Measurements from ENCODE around the gene TMEM132C. TPM values are rescaled to one million over a fixed set of nuclear protein-coding genes. Genes with fewer than 3 reads are reported as not detected.

Gene TMEM132C
- total and polyA plus RNA-seq, 2 donors (not counting 1 experiment from before 2014, with no cell fraction given) = not detected

DNA sequence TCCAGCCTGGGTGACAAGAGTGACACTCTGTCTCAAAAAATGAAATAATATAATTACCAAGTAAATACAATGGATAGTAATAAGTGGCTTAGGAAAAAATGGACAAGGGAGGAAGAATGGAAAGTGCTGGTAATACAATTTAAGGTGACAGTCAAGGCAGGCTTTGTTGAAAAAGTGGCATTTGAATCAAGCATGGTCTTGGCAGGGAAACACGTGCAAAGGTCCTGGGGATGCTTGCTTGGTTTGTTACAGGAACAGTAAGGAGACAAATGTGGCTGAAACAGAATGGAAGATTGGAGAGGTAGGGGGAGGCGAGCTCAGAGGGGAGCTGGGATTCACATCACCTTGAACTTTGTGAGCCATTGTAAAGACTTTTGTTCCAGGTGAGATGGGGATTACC is 153.2 kb downstream of the TMEM132C start:
- Histone ChIP-seq H3K36me3 (replicated peaks in 1 of 2; ENCODE audit: control extremely low read depth in 1 of 2, control insufficient read depth in 1 of 2, extremely low read depth in 1 of 2, insufficient read depth in 2 of 2, low read length in 1 of 2) (no peaks in the 10 kb centered on the region), H3K79me2 (ENCODE audit: control insufficient read depth, insufficient read depth, low read length) (no peaks in the 10 kb centered on the region), H3K9me3 (ENCODE audit: control extremely low read depth in 1 of 3, control insufficient read depth in 2 of 3, insufficient read depth in 1 of 3, low read length in 2 of 3) (peaks cover 0 to 5% (median 0%) of the 10 kb centered on the region in 3 donors), H3K27ac (ENCODE audit: low read length in 2 of 2) (no peak overlapping the region), H3K9ac (ENCODE audit: low read length) (no peak overlapping the region), H2AFZ (ENCODE audit: insufficient read depth, low read depth, low read length, poor library complexity, severe bottlenecking) (no peak overlapping the region), H3K4me3 (ENCODE audit: control extremely low read depth in 1 of 5, extremely low read depth in 1 of 5, insufficient read depth in 1 of 5, low read depth in 2 of 5, low read length in 4 of 5) (no peak overlapping the region), H3K4me1 (ENCODE audit: control insufficient read depth in 2 of 2, insufficient read depth in 2 of 2, low read length in 2 of 2) (no peaks in the 10 kb centered on the region), H4K20me1 (ENCODE audit: control insufficient read depth, insufficient read depth, low read length, poor library complexity, severe bottlenecking) (no peaks in the 10 kb centered on the region), H3K4me2 (replicated peaks; ENCODE audit: low read depth, low read length, poor library complexity, severe bottlenecking) (no peak overlapping the region), H3K27me3 (replicated peaks in 1 of 4; ENCODE audit: control extremely low read depth in 1 of 4, control insufficient read depth in 3 of 4, insufficient read depth in 4 of 4, low read length in 3 of 4) (no peaks in the 10 kb centered on the region)
- no peak overlapping the region for H3K4me3 Mint-ChIP-seq
- DNase-seq = no peak
- no peaks in the 10 kb centered on the region for H3K4me1 Mint-ChIP-seq
- TF ChIP-seq EZH2 (IDR thresholded peaks at IDR 0.05; ENCODE audit: borderline replicate concordance, insufficient read depth, low read depth, low read length, poor library complexity, severe bottlenecking) = no peak
- TF ChIP-seq, protein P1, sequence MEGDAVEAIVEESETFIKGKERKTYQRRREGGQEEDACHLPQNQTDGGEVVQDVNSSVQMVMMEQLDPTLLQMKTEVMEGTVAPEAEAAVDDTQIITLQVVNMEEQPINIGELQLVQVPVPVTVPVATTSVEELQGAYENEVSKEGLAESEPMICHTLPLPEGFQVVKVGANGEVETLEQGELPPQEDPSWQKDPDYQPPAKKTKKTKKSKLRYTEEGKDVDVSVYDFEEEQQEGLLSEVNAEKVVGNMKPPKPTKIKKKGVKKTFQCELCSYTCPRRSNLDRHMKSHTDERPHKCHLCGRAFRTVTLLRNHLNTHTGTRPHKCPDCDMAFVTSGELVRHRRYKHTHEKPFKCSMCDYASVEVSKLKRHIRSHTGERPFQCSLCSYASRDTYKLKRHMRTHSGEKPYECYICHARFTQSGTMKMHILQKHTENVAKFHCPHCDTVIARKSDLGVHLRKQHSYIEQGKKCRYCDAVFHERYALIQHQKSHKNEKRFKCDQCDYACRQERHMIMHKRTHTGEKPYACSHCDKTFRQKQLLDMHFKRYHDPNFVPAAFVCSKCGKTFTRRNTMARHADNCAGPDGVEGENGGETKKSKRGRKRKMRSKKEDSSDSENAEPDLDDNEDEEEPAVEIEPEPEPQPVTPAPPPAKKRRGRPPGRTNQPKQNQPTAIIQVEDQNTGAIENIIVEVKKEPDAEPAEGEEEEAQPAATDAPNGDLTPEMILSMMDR (IDR thresholded peaks at IDR 0.05) = no peak
- H3K27ac Mint-ChIP-seq = no peak overlapping the region
- no peak for ATAC-seq (ENCODE audit: low read depth)
- CTCF ChIA-PET = no interaction called here
- intact Hi-C loops (cut with micrococcal nuclease) = no loop called here
- 95% methylated on average over 2 of the region's 2 CpGs for WGBS (ENCODE audit: insufficient coverage)
- H3K9me3 Mint-ChIP-seq (ENCODE audit: insufficient read depth) = peaks cover 3% of the 10 kb centered on the region
- POLR2A ChIA-PET = no interaction called here
- H3K27me3 Mint-ChIP-seq = no peaks in the 10 kb centered on the region

DNA sequence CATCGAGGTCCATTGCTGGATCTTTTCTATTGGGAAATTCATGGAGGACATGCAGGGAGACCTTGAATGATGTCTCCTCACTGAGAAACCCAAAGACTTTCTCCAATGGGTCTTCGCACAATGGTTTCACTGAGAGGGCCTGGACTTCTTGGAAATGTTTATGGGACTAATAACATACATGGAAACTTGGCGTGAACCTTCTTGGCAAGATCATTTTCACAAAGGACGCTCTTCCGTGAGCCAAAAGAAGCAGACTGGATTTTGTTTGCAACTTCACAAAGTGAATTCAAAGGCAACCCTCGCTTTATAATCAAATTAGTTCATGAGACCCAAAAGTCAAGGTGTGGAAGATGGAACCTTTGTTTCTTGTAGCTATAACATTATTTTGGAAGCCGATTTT is 154.4 kb downstream of the TMEM132C start:
- no peak overlapping the region for H3K27ac Mint-ChIP-seq
- Histone ChIP-seq H3K27me3 (replicated peaks in 1 of 4; ENCODE audit: control extremely low read depth in 1 of 4, control insufficient read depth in 3 of 4, insufficient read depth in 4 of 4, low read length in 3 of 4) (no peaks in the 10 kb centered on the region), H3K79me2 (ENCODE audit: control insufficient read depth, insufficient read depth, low read length) (no peaks in the 10 kb centered on the region), H3K4me1 (ENCODE audit: control insufficient read depth in 2 of 2, insufficient read depth in 2 of 2, low read length in 2 of 2) (no peaks in the 10 kb centered on the region), H3K9me3 (ENCODE audit: control extremely low read depth in 1 of 3, control insufficient read depth in 2 of 3, insufficient read depth in 1 of 3, low read length in 2 of 3) (peaks cover 0 to 6% (median 0%) of the 10 kb centered on the region in 3 donors), H3K4me3 (ENCODE audit: control extremely low read depth in 1 of 5, extremely low read depth in 1 of 5, insufficient read depth in 1 of 5, low read depth in 2 of 5, low read length in 4 of 5) (no peak overlapping the region), H3K9ac (ENCODE audit: low read length) (no peak overlapping the region), H3K36me3 (replicated peaks in 1 of 2; ENCODE audit: control extremely low read depth in 1 of 2, control insufficient read depth in 1 of 2, extremely low read depth in 1 of 2, insufficient read depth in 2 of 2, low read length in 1 of 2) (no peaks in the 10 kb centered on the region), H4K20me1 (ENCODE audit: control insufficient read depth, insufficient read depth, low read length, poor library complexity, severe bottlenecking) (no peaks in the 10 kb centered on the region), H3K27ac (ENCODE audit: low read length in 2 of 2) (no peak overlapping the region), H3K4me2 (replicated peaks; ENCODE audit: low read depth, low read length, poor library complexity, severe bottlenecking) (no peak overlapping the region), H2AFZ (ENCODE audit: insufficient read depth, low read depth, low read length, poor library complexity, severe bottlenecking) (no peak overlapping the region)
- TF ChIP-seq, protein P1 (IDR thresholded peaks at IDR 0.05) = no peak
- TF ChIP-seq EZH2 (IDR thresholded peaks at IDR 0.05; ENCODE audit: borderline replicate concordance, insufficient read depth, low read depth, low read length, poor library complexity, severe bottlenecking) = no peak
- H3K4me3 Mint-ChIP-seq = no peak overlapping the region
- no peak for DNase-seq
- ChIA-PET POLR2A (no interaction called here), CTCF (no interaction called here)
- WGBS (ENCODE audit: insufficient coverage) = 100% methylated on average over 1 of the region's 7 CpGs
- peaks cover 3% of the 10 kb centered on the region for H3K9me3 Mint-ChIP-seq (ENCODE audit: insufficient read depth)
- intact Hi-C loops (cut with micrococcal nuclease) = no loop called here
- no peak for ATAC-seq (ENCODE audit: low read depth)
- no peaks in the 10 kb centered on the region for H3K4me1 Mint-ChIP-seq
- no peaks in the 10 kb centered on the region for H3K27me3 Mint-ChIP-seq

Data from B cell (primary cell).